Measurements from ENCODE around the gene GPR6. TPM values are rescaled to one million over a fixed set of nuclear protein-coding genes. Genes with fewer than 3 reads are reported as not detected.

GPR6 gene
- total RNA-seq, 1 donor from 2014 or later = not detected

DNA sequence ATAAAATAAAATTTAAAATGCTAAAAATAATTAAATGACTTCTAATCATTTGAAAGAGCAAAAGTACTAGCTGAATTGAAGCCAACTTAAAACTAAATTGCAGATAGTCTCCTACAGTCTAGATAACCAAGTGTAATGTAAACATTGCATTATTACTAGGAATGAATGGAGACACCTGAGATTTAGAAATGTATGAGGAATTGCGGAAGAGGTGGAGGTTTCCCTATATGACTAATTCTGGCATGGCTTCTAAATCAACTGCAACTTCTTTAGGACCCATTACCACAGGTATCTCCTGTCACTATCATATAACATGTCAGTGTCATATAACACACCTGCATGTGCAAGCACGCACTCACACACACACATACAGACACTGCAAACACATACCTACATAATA is 13.2 kb upstream of the GPR6 start:
- TF ChIP-seq, protein P1, sequence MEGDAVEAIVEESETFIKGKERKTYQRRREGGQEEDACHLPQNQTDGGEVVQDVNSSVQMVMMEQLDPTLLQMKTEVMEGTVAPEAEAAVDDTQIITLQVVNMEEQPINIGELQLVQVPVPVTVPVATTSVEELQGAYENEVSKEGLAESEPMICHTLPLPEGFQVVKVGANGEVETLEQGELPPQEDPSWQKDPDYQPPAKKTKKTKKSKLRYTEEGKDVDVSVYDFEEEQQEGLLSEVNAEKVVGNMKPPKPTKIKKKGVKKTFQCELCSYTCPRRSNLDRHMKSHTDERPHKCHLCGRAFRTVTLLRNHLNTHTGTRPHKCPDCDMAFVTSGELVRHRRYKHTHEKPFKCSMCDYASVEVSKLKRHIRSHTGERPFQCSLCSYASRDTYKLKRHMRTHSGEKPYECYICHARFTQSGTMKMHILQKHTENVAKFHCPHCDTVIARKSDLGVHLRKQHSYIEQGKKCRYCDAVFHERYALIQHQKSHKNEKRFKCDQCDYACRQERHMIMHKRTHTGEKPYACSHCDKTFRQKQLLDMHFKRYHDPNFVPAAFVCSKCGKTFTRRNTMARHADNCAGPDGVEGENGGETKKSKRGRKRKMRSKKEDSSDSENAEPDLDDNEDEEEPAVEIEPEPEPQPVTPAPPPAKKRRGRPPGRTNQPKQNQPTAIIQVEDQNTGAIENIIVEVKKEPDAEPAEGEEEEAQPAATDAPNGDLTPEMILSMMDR (conservative IDR thresholded peaks at IDR 0.05; ENCODE audit: low read depth, low read length) = no peak
- no peak for DNase-seq (ENCODE audit: low read depth)
- H3K4me3 ChIP-seq (ENCODE audit: low read depth, low read length) = no peak overlapping the region

DNA sequence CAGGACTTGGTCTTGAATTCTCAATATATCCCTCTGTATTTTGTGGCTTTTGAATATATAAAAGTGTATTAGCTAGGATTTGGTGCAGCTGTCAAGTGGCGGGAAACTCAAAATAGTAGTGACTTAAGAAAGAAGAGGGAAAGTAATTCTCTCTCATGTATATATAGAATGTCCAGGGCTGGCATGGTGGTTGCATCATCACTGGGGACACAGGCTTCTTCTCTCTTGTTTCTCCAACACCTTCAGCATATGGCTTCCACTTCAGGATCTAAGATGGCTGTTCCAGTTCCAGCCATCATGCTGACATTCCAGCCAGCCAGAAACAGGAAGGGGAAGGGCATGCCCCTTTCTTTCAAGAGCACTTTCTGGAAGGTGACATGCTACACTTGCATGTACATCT is 11.8 kb upstream of the GPR6 start:
- DNase-seq (ENCODE audit: low read depth) = no peak
- TF ChIP-seq, protein P1 (conservative IDR thresholded peaks at IDR 0.05; ENCODE audit: low read depth, low read length) = no peak
- no peak overlapping the region for H3K4me3 ChIP-seq (ENCODE audit: low read depth, low read length)

DNA sequence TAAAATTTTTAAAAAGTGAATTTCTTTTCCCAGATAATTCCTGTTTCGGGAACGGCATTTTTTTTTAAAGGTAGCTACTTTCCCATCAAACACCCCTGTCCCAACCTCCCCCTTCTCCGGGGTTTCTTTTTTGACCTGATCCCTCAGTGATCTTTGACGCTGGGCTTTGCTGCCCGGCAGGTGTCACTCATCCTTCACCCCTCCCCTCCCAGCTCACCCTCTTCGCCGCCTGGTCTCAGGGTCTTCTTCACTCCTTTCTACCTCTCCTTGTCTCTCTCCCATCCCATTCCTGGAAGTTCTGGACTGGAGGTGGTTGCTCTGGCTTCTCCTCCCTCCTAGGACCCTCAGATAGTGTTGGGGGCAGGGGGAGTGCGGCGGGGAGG is 329 bp upstream of the GPR6 start:
- TF ChIP-seq, protein P1 (conservative IDR thresholded peaks at IDR 0.05; ENCODE audit: low read depth, low read length) = no peak
- H3K4me3 ChIP-seq (ENCODE audit: low read depth, low read length) = no peak overlapping the region
- no peak for DNase-seq (ENCODE audit: low read depth)

DNA sequence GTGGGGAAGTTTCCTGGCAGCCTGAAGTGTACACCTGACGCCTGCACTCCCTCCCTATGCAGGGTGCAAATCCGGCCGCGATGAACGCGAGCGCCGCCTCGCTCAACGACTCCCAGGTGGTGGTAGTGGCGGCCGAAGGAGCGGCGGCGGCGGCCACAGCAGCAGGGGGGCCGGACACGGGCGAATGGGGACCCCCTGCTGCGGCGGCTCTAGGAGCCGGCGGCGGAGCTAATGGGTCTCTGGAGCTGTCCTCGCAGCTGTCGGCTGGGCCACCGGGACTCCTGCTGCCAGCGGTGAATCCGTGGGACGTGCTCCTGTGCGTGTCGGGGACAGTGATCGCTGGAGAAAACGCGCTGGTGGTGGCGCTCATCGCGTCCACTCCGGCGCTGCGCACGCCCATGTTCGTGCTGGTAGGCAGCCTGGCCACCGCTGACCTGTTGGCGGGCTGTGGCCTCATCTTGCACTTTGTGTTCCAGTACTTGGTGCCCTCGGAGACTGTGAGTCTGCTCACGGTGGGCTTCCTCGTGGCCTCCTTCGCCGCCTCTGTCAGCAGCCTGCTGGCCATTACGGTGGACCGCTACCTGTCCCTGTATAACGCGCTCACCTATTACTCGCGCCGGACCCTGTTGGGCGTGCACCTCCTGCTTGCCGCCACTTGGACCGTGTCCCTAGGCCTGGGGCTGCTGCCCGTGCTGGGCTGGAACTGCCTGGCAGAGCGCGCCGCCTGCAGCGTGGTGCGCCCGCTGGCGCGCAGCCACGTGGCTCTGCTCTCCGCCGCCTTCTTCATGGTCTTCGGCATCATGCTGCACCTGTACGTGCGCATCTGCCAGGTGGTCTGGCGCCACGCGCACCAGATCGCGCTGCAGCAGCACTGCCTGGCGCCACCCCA is 1.2 kb downstream of the GPR6 start:
- TF ChIP-seq, protein P1 (conservative IDR thresholded peaks at IDR 0.05; ENCODE audit: low read depth, low read length) = no peak
- DNase-seq (ENCODE audit: low read depth) = no peak
- no peak overlapping the region for H3K4me3 ChIP-seq (ENCODE audit: low read depth, low read length)

DNA sequence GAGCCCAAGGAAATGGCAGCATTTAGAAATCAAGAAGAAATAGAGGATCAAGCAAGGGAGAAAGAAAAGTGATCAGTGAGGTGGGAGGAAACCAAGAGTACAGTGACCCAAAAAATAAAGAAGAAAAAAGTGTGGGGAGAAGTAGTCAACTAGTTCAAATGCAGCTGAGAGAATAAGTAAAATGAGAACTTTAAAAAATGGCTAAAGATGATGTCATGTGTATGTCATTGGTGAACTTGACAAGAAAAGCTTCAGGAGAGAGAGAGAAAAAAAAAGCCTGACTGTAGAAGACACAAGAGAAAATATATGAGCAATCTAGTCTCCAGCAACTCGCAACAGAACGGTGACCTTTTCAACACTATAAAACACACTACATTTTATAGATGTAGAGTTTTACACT is 6.3 kb downstream of the GPR6 start:
- H3K4me3 ChIP-seq (ENCODE audit: low read depth, low read length) = no peak overlapping the region
- no peak for DNase-seq (ENCODE audit: low read depth)
- TF ChIP-seq, protein P1 (conservative IDR thresholded peaks at IDR 0.05; ENCODE audit: low read depth, low read length) = no peak

DNA sequence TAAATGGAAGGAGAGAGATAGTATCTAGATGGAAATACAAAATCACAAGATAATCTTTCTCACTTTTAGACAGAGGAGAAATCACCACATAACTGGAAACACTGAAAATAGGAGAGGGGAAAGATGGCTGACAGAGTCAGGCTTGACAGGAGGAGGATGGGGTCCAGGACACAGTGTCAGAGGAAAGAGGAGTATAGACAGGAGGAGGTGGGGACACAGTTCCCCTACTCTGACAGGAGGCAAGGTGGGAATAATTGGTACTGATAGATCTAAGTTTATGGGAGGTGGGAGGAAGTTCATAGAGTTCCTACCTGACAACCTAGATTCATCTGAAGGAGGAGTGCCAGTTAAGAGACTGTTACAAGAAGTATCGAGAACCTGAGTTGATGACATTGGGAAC is 9.1 kb downstream of the GPR6 start:
- H3K4me3 ChIP-seq (ENCODE audit: low read depth, low read length) = no peak overlapping the region
- DNase-seq (ENCODE audit: low read depth) = no peak
- TF ChIP-seq, protein P1 (conservative IDR thresholded peaks at IDR 0.05; ENCODE audit: low read depth, low read length) = no peak

Measured in epithelial cell of proximal tubule (primary cell).